Spleen (tissue), 7 donors: ENCODE measurements around the gene PACRG.

Source experiments
- CTCF ChIP-seq, 11 experiments: fragments of 200-600 bp in 7 of 11; fragments of 450-650 bp in 4 of 11; sonication (generic) in 4 of 11; IDR thresholded peaks in 8 of 11; conservative IDR thresholded peaks in 3 of 11; 1 replicate in 7 of 11; 2 replicates in 4 of 11; pipeline versions ENCODE4 v1.4.0 to v1.8.0; 2016 to 2021; ENCODE audit warnings: antibody characterized with exemption in 11 of 11, inconsistent platforms in 4 of 11, mild to moderate bottlenecking in 1 of 11
- POLR2AphosphoS5 ChIP-seq, 3 donors: sonication (generic); formaldehyde crosslinking; IDR thresholded peaks; one replicate each; pipeline ENCODE4 v1.5.1; 2017; ENCODE audit warnings: antibody characterized with exemption in 3 of 3
- donor health status: DM: no; HTN: no; CAD: no; lungs with moderate emphysema.
- donor health status: DM: no; HTN: no; CAD: no.
- donor health status: DM: no; HTN: no; CAD: no.

- TF ChIP-seq POLR2AphosphoS5 (IDR thresholded peaks at IDR 0.05) (no peak), CTCF (IDR thresholded peaks at IDR 0.05 in 8 of 11, conservative IDR thresholded peaks at IDR 0.05 in 3 of 11) (no peak)
These were observed 236.1 kb downstream of the PACRG start for GRCh38 chr6:162963861-162964260.
